Measurements from ENCODE around the gene PABPN1L.

Gene PABPN1L

GRCh38 chr16:88839745-88840599 lies 26.5 kb downstream of the PABPN1L start:
- TF ChIP-seq TAF1 (IDR thresholded peaks at IDR 0.05; ENCODE audit: borderline replicate concordance, insufficient read depth, low read length): no peak
- TF ChIP-seq, protein P1, sequence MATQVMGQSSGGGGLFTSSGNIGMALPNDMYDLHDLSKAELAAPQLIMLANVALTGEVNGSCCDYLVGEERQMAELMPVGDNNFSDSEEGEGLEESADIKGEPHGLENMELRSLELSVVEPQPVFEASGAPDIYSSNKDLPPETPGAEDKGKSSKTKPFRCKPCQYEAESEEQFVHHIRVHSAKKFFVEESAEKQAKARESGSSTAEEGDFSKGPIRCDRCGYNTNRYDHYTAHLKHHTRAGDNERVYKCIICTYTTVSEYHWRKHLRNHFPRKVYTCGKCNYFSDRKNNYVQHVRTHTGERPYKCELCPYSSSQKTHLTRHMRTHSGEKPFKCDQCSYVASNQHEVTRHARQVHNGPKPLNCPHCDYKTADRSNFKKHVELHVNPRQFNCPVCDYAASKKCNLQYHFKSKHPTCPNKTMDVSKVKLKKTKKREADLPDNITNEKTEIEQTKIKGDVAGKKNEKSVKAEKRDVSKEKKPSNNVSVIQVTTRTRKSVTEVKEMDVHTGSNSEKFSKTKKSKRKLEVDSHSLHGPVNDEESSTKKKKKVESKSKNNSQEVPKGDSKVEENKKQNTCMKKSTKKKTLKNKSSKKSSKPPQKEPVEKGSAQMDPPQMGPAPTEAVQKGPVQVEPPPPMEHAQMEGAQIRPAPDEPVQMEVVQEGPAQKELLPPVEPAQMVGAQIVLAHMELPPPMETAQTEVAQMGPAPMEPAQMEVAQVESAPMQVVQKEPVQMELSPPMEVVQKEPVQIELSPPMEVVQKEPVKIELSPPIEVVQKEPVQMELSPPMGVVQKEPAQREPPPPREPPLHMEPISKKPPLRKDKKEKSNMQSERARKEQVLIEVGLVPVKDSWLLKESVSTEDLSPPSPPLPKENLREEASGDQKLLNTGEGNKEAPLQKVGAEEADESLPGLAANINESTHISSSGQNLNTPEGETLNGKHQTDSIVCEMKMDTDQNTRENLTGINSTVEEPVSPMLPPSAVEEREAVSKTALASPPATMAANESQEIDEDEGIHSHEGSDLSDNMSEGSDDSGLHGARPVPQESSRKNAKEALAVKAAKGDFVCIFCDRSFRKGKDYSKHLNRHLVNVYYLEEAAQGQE (IDR thresholded peaks at IDR 0.05; ENCODE audit: insufficient read depth in 1 of 2, low read depth in 2 of 2, low read length in 2 of 2): no peak
- TF ChIP-seq FOXP2 (optimal IDR thresholded peaks at IDR 0.05; ENCODE audit: borderline replicate concordance, extremely low read depth, extremely low read length, insufficient read depth): no peak
- TF ChIP-seq POLR2AphosphoS5 (IDR thresholded peaks at IDR 0.05; ENCODE audit: low read depth, low read length): no peak
- no peak for TF ChIP-seq SIN3A (IDR thresholded peaks at IDR 0.05; ENCODE audit: borderline replicate concordance, insufficient read depth, low read length)

GRCh38 chr16:88839026-88839529 lies 27.4 kb downstream of the PABPN1L start:
- TF ChIP-seq TAF1 (IDR thresholded peaks at IDR 0.05; ENCODE audit: borderline replicate concordance, insufficient read depth, low read length) (no peak), POLR2AphosphoS5 (IDR thresholded peaks at IDR 0.05; ENCODE audit: low read depth, low read length) (no peak), FOXP2 (optimal IDR thresholded peaks at IDR 0.05; ENCODE audit: borderline replicate concordance, extremely low read depth, extremely low read length, insufficient read depth) (no peak), SIN3A (IDR thresholded peaks at IDR 0.05; ENCODE audit: borderline replicate concordance, insufficient read depth, low read length) (no peak)
- TF ChIP-seq, protein P1 (IDR thresholded peaks at IDR 0.05; ENCODE audit: insufficient read depth in 1 of 2, low read depth in 2 of 2, low read length in 2 of 2): no peak

DNA sequence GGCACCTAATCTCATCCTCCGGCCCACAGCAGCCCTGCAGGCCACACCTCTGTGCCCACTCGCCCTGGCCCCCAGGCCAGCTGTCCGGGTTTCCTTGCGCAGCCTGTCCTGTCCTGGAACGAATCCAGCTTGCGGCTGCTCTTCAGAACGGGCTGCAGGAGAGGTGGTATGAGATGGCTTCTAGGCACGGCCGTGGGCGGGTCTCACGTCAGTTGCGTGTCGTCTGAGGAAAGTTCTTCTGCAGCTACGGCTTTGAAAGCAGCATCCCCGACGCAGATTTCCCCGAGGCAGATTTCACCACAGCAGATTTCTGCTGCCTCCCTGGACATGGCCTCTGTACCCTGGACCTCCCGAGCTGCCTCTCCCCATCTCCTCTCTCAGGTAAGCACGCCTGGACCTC lies 27.9 kb downstream of the PABPN1L start:
- TF ChIP-seq, protein P1 (IDR thresholded peaks at IDR 0.05; ENCODE audit: insufficient read depth in 1 of 2, low read depth in 2 of 2, low read length in 2 of 2): no peak
- no peak for TF ChIP-seq SIN3A (IDR thresholded peaks at IDR 0.05; ENCODE audit: borderline replicate concordance, insufficient read depth, low read length)
- no peak for TF ChIP-seq POLR2AphosphoS5 (IDR thresholded peaks at IDR 0.05; ENCODE audit: low read depth, low read length)
- no peak for TF ChIP-seq TAF1 (IDR thresholded peaks at IDR 0.05; ENCODE audit: borderline replicate concordance, insufficient read depth, low read length)
- no peak for TF ChIP-seq FOXP2 (optimal IDR thresholded peaks at IDR 0.05; ENCODE audit: borderline replicate concordance, extremely low read depth, extremely low read length, insufficient read depth)

GRCh38 chr16:88837806-88838205 lies 28.7 kb downstream of the PABPN1L start:
- TF ChIP-seq FOXP2 (optimal IDR thresholded peaks at IDR 0.05; ENCODE audit: borderline replicate concordance, extremely low read depth, extremely low read length, insufficient read depth) (no peak), SIN3A (IDR thresholded peaks at IDR 0.05; ENCODE audit: borderline replicate concordance, insufficient read depth, low read length) (no peak), TAF1 (IDR thresholded peaks at IDR 0.05; ENCODE audit: borderline replicate concordance, insufficient read depth, low read length) (no peak)
- TF ChIP-seq, protein P1 (IDR thresholded peaks at IDR 0.05; ENCODE audit: insufficient read depth in 1 of 2, low read depth in 2 of 2, low read length in 2 of 2): no peak

Data from PFSK-1 (cell line).